ENCODE measurements around the gene COQ9.

DNA sequence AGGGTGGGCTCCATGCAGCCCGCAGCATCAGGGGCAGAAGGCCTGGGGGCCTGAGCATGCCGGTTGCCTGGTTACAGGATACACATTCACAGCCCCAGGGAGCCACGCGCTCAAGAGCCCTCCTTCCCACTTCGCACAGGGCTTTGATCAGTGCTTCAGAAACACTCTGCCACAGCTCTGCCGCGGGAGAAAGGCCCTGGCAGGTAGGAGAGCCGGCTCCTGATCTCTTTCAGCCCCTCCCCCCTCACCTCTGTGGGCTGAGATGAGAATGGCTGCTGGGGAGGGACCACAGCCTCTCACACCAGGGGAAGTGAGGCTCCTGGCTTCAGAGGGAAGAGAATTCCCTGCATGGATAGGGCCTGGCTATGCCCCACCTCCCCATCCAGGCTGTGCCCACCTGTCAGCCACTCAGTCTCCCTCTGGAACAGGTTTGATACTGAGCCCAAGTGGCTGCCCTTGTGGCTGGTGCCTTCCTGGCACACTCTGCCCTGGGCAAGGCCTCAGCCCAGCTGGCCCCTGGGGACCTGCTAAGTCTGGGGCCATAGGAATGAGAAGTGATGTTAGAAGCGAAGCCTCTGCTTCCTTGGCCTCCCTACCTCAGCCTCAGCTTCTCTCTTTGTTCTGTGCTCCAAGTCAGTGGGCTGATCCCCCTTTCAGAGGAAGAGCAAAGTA lies 30.4 kb downstream of the COQ9 start:
- no peak for TF ChIP-seq CTCF (IDR thresholded peaks at IDR 0.05)
- no peak for TF ChIP-seq POLR2A (IDR thresholded peaks at IDR 0.05)
- TF ChIP-seq POLR2AphosphoS5 (IDR thresholded peaks at IDR 0.05), result no peak
- no peak for TF ChIP-seq EP300 (IDR thresholded peaks at IDR 0.05)
